ENCODE data around the gene PRSS16.

DNA sequence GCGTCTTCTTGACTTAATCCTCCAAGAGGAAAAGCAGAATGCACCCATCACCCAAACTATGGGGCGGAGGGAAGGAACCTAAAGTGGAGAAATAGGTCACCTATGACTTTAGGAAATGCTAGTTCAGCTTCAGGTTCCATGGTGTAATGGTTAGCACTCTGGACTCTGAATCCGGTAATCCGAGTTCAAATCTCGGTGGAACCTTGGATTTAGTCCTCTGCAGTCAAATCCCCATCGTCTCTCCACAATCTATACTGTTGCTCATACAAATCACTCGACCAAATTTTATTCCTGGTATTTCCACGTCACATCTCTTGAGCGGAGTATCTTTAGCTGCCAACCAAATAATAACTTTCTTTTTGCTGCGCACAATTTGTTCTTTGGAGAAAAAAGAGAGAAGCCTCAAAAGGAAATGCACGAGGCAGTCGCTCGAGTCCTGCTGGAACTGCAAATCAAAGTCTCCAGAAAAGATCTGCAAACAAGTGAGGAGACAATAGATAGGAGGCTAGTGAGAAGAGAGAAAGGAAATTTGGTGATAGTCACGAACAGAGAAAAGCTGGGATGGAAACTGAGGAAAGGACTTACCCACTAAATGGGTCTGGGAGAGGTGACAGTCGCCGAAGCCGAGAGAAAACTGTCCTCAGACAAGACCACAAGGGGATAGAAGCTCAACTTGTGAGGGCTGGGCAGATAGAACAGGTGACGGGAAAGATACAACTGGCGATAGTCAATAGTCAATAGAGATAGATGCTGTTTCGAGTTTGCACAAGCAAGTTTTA is 48.0 kb downstream of the PRSS16 start:
- TF ChIP-seq POLR2AphosphoS5 (IDR thresholded peaks at IDR 0.05) = no peak
- TF ChIP-seq, protein P1, sequence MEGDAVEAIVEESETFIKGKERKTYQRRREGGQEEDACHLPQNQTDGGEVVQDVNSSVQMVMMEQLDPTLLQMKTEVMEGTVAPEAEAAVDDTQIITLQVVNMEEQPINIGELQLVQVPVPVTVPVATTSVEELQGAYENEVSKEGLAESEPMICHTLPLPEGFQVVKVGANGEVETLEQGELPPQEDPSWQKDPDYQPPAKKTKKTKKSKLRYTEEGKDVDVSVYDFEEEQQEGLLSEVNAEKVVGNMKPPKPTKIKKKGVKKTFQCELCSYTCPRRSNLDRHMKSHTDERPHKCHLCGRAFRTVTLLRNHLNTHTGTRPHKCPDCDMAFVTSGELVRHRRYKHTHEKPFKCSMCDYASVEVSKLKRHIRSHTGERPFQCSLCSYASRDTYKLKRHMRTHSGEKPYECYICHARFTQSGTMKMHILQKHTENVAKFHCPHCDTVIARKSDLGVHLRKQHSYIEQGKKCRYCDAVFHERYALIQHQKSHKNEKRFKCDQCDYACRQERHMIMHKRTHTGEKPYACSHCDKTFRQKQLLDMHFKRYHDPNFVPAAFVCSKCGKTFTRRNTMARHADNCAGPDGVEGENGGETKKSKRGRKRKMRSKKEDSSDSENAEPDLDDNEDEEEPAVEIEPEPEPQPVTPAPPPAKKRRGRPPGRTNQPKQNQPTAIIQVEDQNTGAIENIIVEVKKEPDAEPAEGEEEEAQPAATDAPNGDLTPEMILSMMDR (IDR thresholded peaks at IDR 0.05 in 8 of 11, conservative IDR thresholded peaks at IDR 0.05 in 3 of 11) = no peak
- TF ChIP-seq POLR2A (IDR thresholded peaks at IDR 0.05) = no peak
